ENCODE measurements around the gene ARHGAP27. TPM values are rescaled to one million over a fixed set of nuclear protein-coding genes. Genes with fewer than 3 reads are reported as not detected.

The ARHGAP27 gene
- polyA plus RNA-seq, 3 donors = 47.2 to 315 (median 55.0) TPM

DNA sequence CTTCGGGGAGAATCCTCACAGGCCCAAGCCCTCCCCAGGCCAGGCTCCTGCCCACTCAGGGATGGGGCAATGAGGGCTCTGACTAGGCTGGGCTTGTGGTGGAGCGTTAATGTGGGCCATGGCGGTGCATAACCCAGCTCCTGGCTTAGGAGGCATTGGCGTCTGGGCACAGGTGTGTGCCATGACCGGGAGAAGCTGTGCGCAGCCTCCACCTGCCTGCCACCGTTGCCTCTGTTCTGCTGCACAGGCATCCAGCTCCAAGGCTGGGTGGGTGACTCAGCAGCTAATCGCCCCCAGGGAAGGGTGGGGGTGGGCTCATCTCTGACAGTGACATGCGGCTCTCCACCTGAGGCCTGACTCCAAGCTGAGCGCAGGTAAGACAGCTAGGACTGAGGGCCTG, 3.5 kb upstream of the ARHGAP27 start:
- H3K27me3 ChIP-seq (ENCODE audit: control insufficient read depth in 2 of 2, insufficient read depth in 2 of 2, low read length in 2 of 2) = no peaks in the 10 kb centered on the region
- peaks cover 0 to 1% (median 0%) of the 10 kb centered on the region in 3 donors for H3K27me3 Mint-ChIP-seq (ENCODE audit: low read depth in 3 of 3)
- no peak overlapping the region for H3K27ac ChIP-seq (ENCODE audit: low read depth in 1 of 2, low read length in 2 of 2)
- TF ChIP-seq, protein P1, sequence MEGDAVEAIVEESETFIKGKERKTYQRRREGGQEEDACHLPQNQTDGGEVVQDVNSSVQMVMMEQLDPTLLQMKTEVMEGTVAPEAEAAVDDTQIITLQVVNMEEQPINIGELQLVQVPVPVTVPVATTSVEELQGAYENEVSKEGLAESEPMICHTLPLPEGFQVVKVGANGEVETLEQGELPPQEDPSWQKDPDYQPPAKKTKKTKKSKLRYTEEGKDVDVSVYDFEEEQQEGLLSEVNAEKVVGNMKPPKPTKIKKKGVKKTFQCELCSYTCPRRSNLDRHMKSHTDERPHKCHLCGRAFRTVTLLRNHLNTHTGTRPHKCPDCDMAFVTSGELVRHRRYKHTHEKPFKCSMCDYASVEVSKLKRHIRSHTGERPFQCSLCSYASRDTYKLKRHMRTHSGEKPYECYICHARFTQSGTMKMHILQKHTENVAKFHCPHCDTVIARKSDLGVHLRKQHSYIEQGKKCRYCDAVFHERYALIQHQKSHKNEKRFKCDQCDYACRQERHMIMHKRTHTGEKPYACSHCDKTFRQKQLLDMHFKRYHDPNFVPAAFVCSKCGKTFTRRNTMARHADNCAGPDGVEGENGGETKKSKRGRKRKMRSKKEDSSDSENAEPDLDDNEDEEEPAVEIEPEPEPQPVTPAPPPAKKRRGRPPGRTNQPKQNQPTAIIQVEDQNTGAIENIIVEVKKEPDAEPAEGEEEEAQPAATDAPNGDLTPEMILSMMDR (IDR thresholded peaks at IDR 0.05) = no peak
- H3K4me1 Mint-ChIP-seq = peaks cover 24% of the 10 kb centered on the region
- no peak overlapping the region for H3K4me2 ChIP-seq (replicated peaks; ENCODE audit: extremely low read depth, low read length, poor library complexity, severe bottlenecking)
- H4K20me1 ChIP-seq (ENCODE audit: insufficient read depth, low read length) = peaks cover 54% of the 10 kb centered on the region
- no peaks in the 10 kb centered on the region for H3K9me3 ChIP-seq (replicated peaks in 1 of 2; ENCODE audit: control insufficient read depth in 1 of 2, insufficient read depth in 1 of 2, low read length in 2 of 2)
- H3K36me3 ChIP-seq (replicated peaks in 1 of 2; ENCODE audit: control insufficient read depth in 1 of 2, insufficient read depth in 2 of 2, low read length in 2 of 2) = peaks cover 54 to 59% of the 10 kb centered on the region in 2 donors
- no peaks in the 10 kb centered on the region for H3K9me3 Mint-ChIP-seq
- no peak overlapping the region for H3K27ac Mint-ChIP-seq
- H3K9ac ChIP-seq (ENCODE audit: insufficient read depth, low read length, poor library complexity, severe bottlenecking) = no peak overlapping the region
- no peak overlapping the region for H3K4me3 Mint-ChIP-seq
- H3K4me1 ChIP-seq (ENCODE audit: control insufficient read depth in 1 of 2, insufficient read depth in 2 of 2, low read length in 2 of 2) = peaks cover 19 to 21% of the 10 kb centered on the region in 2 donors
- H3K4me3 ChIP-seq (replicated peaks in 1 of 3; ENCODE audit: low read depth in 2 of 3, low read length in 3 of 3) = no peak overlapping the region
- 87% methylated on average over 9 of the region's 10 CpGs for WGBS (ENCODE audit: insufficient coverage)
- no peak overlapping the region for H2AFZ ChIP-seq (ENCODE audit: insufficient read depth, low read depth, low read length, poor library complexity, severe bottlenecking)
- peaks cover 10% of the 10 kb centered on the region for H3K79me2 ChIP-seq (ENCODE audit: insufficient read depth, low read length)
- no peak for DNase-seq
- peaks cover 51 to 67% of the 10 kb centered on the region in 2 donors for H3K36me3 Mint-ChIP-seq
- intact Hi-C loops (cut with micrococcal nuclease) = no loop called here

DNA sequence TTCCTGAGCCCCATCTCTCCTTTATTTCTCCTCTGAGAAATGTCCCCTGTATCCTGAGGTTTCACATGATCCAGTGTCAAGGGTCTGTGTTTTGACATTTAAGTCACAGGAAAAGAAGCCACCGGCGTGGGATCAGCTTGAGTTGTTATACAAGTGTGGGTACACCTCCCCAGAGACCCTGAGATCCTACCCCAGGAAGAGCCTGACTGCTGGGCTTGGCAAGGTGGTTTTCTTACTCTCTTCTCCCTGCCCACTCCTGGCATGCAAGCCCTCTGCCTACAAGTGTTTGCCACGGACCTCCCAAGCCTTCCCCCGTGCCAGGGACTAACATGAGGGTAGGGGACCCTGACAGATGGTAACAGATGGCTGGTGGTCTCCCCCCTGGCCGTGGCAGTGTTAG, 2.8 kb upstream of the ARHGAP27 start:
- H4K20me1 ChIP-seq (ENCODE audit: insufficient read depth, low read length) = peaks cover 54% of the 10 kb centered on the region
- peak overlapping the region in 1 of 7 donors; percentile 32 for H3K27ac Mint-ChIP-seq
- H3K36me3 ChIP-seq (replicated peaks in 1 of 2; ENCODE audit: control insufficient read depth in 1 of 2, insufficient read depth in 2 of 2, low read length in 2 of 2) = peaks cover 51 to 53% of the 10 kb centered on the region in 2 donors
- no peaks in the 10 kb centered on the region for H3K9me3 ChIP-seq (replicated peaks in 1 of 2; ENCODE audit: control insufficient read depth in 1 of 2, insufficient read depth in 1 of 2, low read length in 2 of 2)
- peaks cover 0 to 1% (median 0%) of the 10 kb centered on the region in 3 donors for H3K27me3 Mint-ChIP-seq (ENCODE audit: low read depth in 3 of 3)
- H3K79me2 ChIP-seq (ENCODE audit: insufficient read depth, low read length) = peaks cover 17% of the 10 kb centered on the region
- H3K4me1 Mint-ChIP-seq = peaks cover 28% of the 10 kb centered on the region
- no peak overlapping the region for H3K9ac ChIP-seq (ENCODE audit: insufficient read depth, low read length, poor library complexity, severe bottlenecking)
- H3K27ac ChIP-seq (ENCODE audit: low read depth in 1 of 2, low read length in 2 of 2) = no peak overlapping the region
- H3K4me3 ChIP-seq (replicated peaks in 1 of 3; ENCODE audit: low read depth in 2 of 3, low read length in 3 of 3) = no peak overlapping the region
- no peaks in the 10 kb centered on the region for H3K9me3 Mint-ChIP-seq
- H3K4me1 ChIP-seq (ENCODE audit: control insufficient read depth in 1 of 2, insufficient read depth in 2 of 2, low read length in 2 of 2) = peaks cover 26 to 28% of the 10 kb centered on the region in 2 donors
- no peak for DNase-seq
- intact Hi-C loops (cut with micrococcal nuclease) = no loop called here
- 100% methylated on average over 1 of the region's 5 CpGs for WGBS (ENCODE audit: insufficient coverage)
- no peak overlapping the region for H2AFZ ChIP-seq (ENCODE audit: insufficient read depth, low read depth, low read length, poor library complexity, severe bottlenecking)
- H3K4me3 Mint-ChIP-seq = no peak overlapping the region
- TF ChIP-seq, protein P1 (IDR thresholded peaks at IDR 0.05) = no peak
- no peaks in the 10 kb centered on the region for H3K27me3 ChIP-seq (ENCODE audit: control insufficient read depth in 2 of 2, insufficient read depth in 2 of 2, low read length in 2 of 2)
- no peak overlapping the region for H3K4me2 ChIP-seq (replicated peaks; ENCODE audit: extremely low read depth, low read length, poor library complexity, severe bottlenecking)
- H3K36me3 Mint-ChIP-seq = peaks cover 50 to 63% of the 10 kb centered on the region in 2 donors
